ENCODE measurements around the gene AFDN. TPM values are rescaled to one million over a fixed set of nuclear protein-coding genes. Genes with fewer than 3 reads are reported as not detected.

Gene AFDN
- total RNA-seq, 3 donors from 2014 or later (not counting 1 experiment from before 2014, with no cell fraction given) = 6.3 to 9.3 (median 7.9) TPM

DNA sequence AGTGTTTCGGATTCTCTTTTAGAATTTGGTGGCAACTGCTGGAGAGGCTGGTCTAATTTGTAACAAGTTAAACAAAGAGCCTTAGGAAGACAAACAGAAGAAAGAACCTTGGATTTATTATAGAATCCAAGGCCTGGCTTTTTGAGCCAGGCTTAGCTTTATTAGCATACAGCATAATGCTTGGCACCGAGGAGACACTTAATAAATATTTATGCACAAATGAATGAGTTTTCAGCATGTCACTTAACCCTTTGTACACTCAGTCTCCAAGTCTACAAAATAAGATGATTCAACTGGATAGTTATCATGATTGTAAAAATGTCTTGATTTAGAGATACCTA is 38.2 kb upstream of the AFDN start:
- Histone ChIP-seq H3K27ac (ENCODE audit: low read length) (no peak overlapping the region), H3K4me3 (ENCODE audit: low read length) (no peak overlapping the region), H3K4me1 (ENCODE audit: control insufficient read depth, insufficient read depth, low read length) (no peaks in the 10 kb centered on the region), H3K36me3 (ENCODE audit: control insufficient read depth, insufficient read depth, low read length) (no peaks in the 10 kb centered on the region), H3K9me3 (ENCODE audit: control insufficient read depth, insufficient read depth, low read length) (no peaks in the 10 kb centered on the region), H3K27me3 (ENCODE audit: control insufficient read depth, insufficient read depth, low read length) (no peaks in the 10 kb centered on the region)
- intact Hi-C loops (cut with micrococcal nuclease) = no loop called here
- Mint-ChIP-seq H3K4me3 (no peak overlapping the region), H3K27me3 (ENCODE audit: low read depth in 2 of 2) (peaks cover 0 to 9% of the 10 kb centered on the region in 2 donors), H3K36me3 (no peaks in the 10 kb centered on the region), H3K9me3 (no peaks in the 10 kb centered on the region), H3K4me1 (no peaks in the 10 kb centered on the region), H3K27ac (no peak overlapping the region)
- 100% methylated on average over 1 of the region's 2 CpGs for WGBS (ENCODE audit: insufficient coverage)
- ATAC-seq = no peak
- no peak for DNase-seq
- TF ChIP-seq, protein P1, sequence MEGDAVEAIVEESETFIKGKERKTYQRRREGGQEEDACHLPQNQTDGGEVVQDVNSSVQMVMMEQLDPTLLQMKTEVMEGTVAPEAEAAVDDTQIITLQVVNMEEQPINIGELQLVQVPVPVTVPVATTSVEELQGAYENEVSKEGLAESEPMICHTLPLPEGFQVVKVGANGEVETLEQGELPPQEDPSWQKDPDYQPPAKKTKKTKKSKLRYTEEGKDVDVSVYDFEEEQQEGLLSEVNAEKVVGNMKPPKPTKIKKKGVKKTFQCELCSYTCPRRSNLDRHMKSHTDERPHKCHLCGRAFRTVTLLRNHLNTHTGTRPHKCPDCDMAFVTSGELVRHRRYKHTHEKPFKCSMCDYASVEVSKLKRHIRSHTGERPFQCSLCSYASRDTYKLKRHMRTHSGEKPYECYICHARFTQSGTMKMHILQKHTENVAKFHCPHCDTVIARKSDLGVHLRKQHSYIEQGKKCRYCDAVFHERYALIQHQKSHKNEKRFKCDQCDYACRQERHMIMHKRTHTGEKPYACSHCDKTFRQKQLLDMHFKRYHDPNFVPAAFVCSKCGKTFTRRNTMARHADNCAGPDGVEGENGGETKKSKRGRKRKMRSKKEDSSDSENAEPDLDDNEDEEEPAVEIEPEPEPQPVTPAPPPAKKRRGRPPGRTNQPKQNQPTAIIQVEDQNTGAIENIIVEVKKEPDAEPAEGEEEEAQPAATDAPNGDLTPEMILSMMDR (IDR thresholded peaks at IDR 0.05) = no peak

DNA sequence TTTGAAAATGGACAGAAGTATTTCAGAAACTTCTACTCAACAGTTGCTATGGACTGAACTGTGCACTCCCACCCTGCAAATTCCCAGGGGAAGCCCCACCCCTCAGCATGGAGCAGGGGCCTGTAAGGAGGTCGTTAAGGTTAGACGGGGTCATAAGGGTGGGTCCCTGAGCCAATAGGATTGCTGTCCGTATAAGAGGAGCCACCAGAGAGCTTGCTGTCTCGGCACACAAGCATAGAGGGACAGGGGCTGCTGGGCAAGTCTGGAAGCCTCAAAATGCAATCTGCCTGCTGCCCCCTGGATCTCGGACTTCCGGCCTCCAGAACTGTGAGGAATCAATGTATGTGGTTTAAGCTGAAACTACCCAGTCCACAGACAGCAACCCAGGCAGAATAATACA is 37.4 kb upstream of the AFDN start:
- 82% methylated on average over 4 of the region's 6 CpGs for WGBS (ENCODE audit: insufficient coverage)
- H3K36me3 Mint-ChIP-seq = no peaks in the 10 kb centered on the region

DNA sequence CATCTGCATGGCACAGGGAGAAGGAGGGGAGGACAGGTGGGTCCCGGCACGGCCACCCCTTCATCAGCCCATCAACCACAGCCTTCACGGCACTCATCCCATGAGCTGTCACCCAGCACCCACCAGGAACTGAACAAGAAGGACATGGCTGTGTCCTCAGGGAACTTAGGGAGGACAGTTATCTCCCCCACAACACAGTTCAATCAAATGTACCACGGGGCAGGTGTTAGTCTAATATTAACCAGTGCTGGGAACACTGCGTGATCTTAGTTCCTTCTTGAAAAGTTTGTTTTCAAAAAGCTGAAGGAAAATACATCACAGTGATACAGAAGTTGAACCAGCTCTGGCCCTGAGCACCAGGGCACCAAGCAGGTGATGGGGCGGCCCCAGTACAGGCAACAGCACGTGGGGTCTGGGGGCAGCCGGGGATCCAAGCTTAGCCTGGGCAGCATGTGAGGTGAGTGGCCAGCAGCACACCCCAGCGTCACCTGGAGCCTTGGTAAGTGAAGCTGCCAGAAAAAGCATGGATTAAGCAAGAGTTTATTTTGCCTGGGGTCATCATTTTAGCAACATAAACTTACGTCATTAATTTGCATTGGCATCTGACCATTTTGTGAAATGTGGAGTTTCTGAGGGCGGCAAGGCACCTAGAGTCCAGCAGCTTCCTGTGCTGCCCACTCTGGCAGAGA is 35.5 kb upstream of the AFDN start:
- intact Hi-C loops (cut with micrococcal nuclease) = no loop called here
- 81% methylated on average over 10 of the region's 11 CpGs for WGBS (ENCODE audit: insufficient coverage)

More for the DNA sequence above, 37.4 kb upstream of the AFDN start:
- Mint-ChIP-seq H3K27ac (no peak overlapping the region), H3K4me3 (no peak overlapping the region), H3K4me1 (no peaks in the 10 kb centered on the region), H3K27me3 (ENCODE audit: low read depth in 2 of 2) (peaks cover 4 to 17% of the 10 kb centered on the region in 2 donors), H3K9me3 (no peaks in the 10 kb centered on the region)
- H3K9me3 ChIP-seq (ENCODE audit: control insufficient read depth, insufficient read depth, low read length) = no peaks in the 10 kb centered on the region
- TF ChIP-seq, protein P1 (IDR thresholded peaks at IDR 0.05) = no peak
- no peaks in the 10 kb centered on the region for H3K36me3 ChIP-seq (ENCODE audit: control insufficient read depth, insufficient read depth, low read length)
- H3K4me3 ChIP-seq (ENCODE audit: low read length) = no peak overlapping the region
- ATAC-seq (no peak), DNase-seq (no peak)
- intact Hi-C loops (cut with micrococcal nuclease) = no loop called here
- H3K4me1 ChIP-seq (ENCODE audit: control insufficient read depth, insufficient read depth, low read length) = no peaks in the 10 kb centered on the region
- no peaks in the 10 kb centered on the region for H3K27me3 ChIP-seq (ENCODE audit: control insufficient read depth, insufficient read depth, low read length)
- no peak overlapping the region for H3K27ac ChIP-seq (ENCODE audit: low read length)

More for the DNA sequence above, 35.5 kb upstream of the AFDN start:
- ATAC-seq (peak in 1 of 3 donors; percentile 31), DNase-seq (no peak)
- no peaks in the 10 kb centered on the region for H3K36me3 ChIP-seq (ENCODE audit: control insufficient read depth, insufficient read depth, low read length)
- H3K27me3 Mint-ChIP-seq (ENCODE audit: low read depth in 2 of 2) = peaks cover 14 to 34% of the 10 kb centered on the region in 2 donors
- no peaks in the 10 kb centered on the region for H3K9me3 Mint-ChIP-seq
- no peaks in the 10 kb centered on the region for H3K36me3 Mint-ChIP-seq
- peaks cover 3% of the 10 kb centered on the region for H3K4me1 ChIP-seq (ENCODE audit: control insufficient read depth, insufficient read depth, low read length)
- no peaks in the 10 kb centered on the region for H3K4me1 Mint-ChIP-seq
- TF ChIP-seq, protein P1 (IDR thresholded peaks at IDR 0.05) = no peak
- H3K4me3 Mint-ChIP-seq = no peak overlapping the region
- H3K27ac Mint-ChIP-seq = no peak overlapping the region
- H3K4me3 ChIP-seq (ENCODE audit: low read length) = no peak overlapping the region
- peaks cover 9% of the 10 kb centered on the region for H3K27me3 ChIP-seq (ENCODE audit: control insufficient read depth, insufficient read depth, low read length)
- no peak overlapping the region for H3K27ac ChIP-seq (ENCODE audit: low read length)
- H3K9me3 ChIP-seq (ENCODE audit: control insufficient read depth, insufficient read depth, low read length) = no peaks in the 10 kb centered on the region

Measured in natural killer cell (primary cell).